Measurements from ENCODE around the gene ROMO1.

DNA sequence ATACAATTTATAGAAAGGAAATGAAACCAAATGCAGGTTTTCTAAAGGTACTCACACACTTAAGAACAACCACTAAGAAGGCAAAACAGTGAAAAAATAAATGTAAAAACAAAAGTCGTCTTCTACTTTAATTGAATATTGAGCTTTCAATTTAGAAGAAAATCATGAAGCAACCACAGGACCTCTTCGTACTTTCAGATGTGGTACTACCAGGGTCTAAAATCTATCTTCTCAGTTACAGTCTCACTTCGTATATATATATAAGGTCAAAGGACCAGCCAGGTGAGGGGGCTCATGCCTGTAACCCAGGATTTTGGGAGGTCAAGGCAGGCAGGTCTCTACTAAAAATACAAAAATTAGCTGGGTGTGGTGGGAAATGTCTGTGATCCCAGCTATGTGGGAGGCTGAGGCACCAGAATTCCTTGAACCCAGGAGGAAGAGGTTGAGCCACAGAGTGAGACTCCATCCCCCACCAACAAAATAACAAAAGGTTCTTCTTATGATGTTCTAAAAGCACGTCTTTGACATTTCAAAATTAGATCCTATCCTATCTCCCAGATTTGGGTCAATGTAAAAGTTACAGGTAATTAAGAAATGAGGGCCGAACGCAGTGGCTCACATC is 12.5 kb downstream of the ROMO1 start:
- TF ChIP-seq, protein P1, sequence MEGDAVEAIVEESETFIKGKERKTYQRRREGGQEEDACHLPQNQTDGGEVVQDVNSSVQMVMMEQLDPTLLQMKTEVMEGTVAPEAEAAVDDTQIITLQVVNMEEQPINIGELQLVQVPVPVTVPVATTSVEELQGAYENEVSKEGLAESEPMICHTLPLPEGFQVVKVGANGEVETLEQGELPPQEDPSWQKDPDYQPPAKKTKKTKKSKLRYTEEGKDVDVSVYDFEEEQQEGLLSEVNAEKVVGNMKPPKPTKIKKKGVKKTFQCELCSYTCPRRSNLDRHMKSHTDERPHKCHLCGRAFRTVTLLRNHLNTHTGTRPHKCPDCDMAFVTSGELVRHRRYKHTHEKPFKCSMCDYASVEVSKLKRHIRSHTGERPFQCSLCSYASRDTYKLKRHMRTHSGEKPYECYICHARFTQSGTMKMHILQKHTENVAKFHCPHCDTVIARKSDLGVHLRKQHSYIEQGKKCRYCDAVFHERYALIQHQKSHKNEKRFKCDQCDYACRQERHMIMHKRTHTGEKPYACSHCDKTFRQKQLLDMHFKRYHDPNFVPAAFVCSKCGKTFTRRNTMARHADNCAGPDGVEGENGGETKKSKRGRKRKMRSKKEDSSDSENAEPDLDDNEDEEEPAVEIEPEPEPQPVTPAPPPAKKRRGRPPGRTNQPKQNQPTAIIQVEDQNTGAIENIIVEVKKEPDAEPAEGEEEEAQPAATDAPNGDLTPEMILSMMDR (IDR thresholded peaks at IDR 0.05), result no peak
- no peak for TF ChIP-seq EP300 (IDR thresholded peaks at IDR 0.05)
- TF ChIP-seq POLR2A (IDR thresholded peaks at IDR 0.05), result no peak
- TF ChIP-seq POLR2AphosphoS5 (IDR thresholded peaks at IDR 0.05), result no peak

Measured in suprapubic skin (tissue), 4 donors.